SK-N-SH treated with all-trans-retinoic acid at 6 μM for 48 hours (cell line): ENCODE results near the gene CALML5.

Source experiments
- ARNTL ChIP-seq: fragments of 450-650 bp; formaldehyde crosslinking; IDR thresholded peaks from 2 replicates; pipeline ENCODE4 v1.5.0; 2020; ENCODE audit warnings: low read depth, mild to moderate bottlenecking, moderate library complexity, borderline replicate concordance
- BACH2 ChIP-seq: fragments of 250-450 bp; sonication (Bioruptor Pico); IDR thresholded peaks from 2 replicates; pipeline ENCODE4 v1.9.0; 2021; ENCODE audit warnings: mild to moderate bottlenecking, borderline replicate concordance
- ESRRG ChIP-seq: fragments of 250-450 bp; sonication (Bioruptor Pico); IDR thresholded peaks from 2 replicates; pipeline ENCODE4 v1.6.1; 2021; ENCODE audit warnings: mild to moderate bottlenecking
- GLIS3 ChIP-seq: fragments of 250-450 bp; sonication (Bioruptor Pico); IDR thresholded peaks from 2 replicates; pipeline ENCODE4 v1.5.0; 2020; ENCODE audit warnings: mild to moderate bottlenecking, moderate library complexity
- OSR1 ChIP-seq: fragments of 250-450 bp; sonication (Bioruptor Pico); IDR thresholded peaks from 2 replicates; pipeline ENCODE4 v1.8.0; 2022; ENCODE audit warnings: moderate library complexity, mild to moderate bottlenecking, inconsistent platforms
- TCF4 ChIP-seq: fragments of 250-450 bp; sonication (Bioruptor Pico); IDR thresholded peaks from 2 replicates; pipeline ENCODE4 v1.8.0; 2021; ENCODE audit warnings: mild to moderate bottlenecking, moderate library complexity, borderline replicate concordance
- ZFP3 ChIP-seq: fragments of 250-450 bp; sonication (Bioruptor Pico); IDR thresholded peaks from 2 replicates; pipeline ENCODE4 v1.5.0; 2020; ENCODE audit warnings: mild to moderate bottlenecking, moderate library complexity
- ZFP30 ChIP-seq: fragments of 450-650 bp; formaldehyde crosslinking; IDR thresholded peaks from 2 replicates; pipeline ENCODE4 v1.5.0; 2022; ENCODE audit warnings: mild to moderate bottlenecking, moderate library complexity
- ZNF565 ChIP-seq: fragments of 450-650 bp; formaldehyde crosslinking; conservative IDR thresholded peaks from 2 replicates; pipeline ENCODE4 v1.5.0; 2020; ENCODE audit warnings: low read depth, mild to moderate bottlenecking, moderate library complexity
- ZNF8 ChIP-seq: fragments of 450-650 bp; formaldehyde crosslinking; IDR thresholded peaks from 2 replicates; pipeline ENCODE4 v1.5.0; 2020; ENCODE audit warnings: mild to moderate bottlenecking, moderate library complexity
- TF ChIP-seq, protein P1 (sequence below): fragments of 250-450 bp; sonication (Bioruptor Pico); IDR thresholded peaks from 2 replicates; pipeline ENCODE4 v1.5.1; 2020; ENCODE audit warnings: low read depth, mild to moderate bottlenecking, moderate library complexity
- TF ChIP-seq, protein P2 (sequence below): fragments of 250-450 bp; sonication (Bioruptor Pico); IDR thresholded peaks from 2 replicates; pipeline ENCODE4 v1.8.0; 2020; ENCODE audit warnings: mild to moderate bottlenecking, moderate library complexity, borderline replicate concordance
- TF ChIP-seq, protein P3 (sequence below): fragments of 250-450 bp; sonication (Bioruptor Pico); IDR thresholded peaks from 2 replicates; pipeline ENCODE4 v1.8.0; 2021; ENCODE audit warnings: low read depth, mild to moderate bottlenecking, moderate library complexity, borderline replicate concordance

DNA sequence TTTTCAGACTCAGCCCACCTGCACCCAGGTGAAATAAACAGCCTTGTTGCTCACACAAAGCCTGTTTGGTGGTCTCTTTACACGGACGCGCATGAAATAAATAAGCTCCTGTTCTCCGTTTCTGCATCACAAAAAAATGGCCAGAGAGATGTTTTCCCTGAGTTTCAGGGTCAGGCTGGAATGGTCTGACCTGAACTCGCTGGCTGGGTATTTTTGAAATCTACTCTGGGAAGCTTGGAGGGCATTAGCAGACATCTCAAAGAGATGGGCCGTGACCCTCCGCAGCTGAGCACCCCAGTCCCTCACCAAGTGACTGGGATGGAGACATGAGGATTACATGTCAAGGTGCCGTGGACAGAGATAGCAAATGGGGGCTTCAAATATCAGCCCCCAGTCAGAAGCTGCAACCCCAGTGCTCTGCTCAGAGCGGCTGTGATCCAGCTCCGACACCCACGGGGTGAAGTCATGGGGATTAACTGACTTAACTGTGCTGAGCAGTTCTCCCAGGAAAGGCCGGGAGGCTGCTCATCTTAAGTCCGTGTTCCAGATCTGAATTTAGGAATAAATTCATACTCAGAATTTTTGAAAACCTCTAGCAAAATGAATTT is 22.3 kb downstream of the CALML5 start:
- TF ChIP-seq ZNF8: no peak
- TF ChIP-seq, protein P1, sequence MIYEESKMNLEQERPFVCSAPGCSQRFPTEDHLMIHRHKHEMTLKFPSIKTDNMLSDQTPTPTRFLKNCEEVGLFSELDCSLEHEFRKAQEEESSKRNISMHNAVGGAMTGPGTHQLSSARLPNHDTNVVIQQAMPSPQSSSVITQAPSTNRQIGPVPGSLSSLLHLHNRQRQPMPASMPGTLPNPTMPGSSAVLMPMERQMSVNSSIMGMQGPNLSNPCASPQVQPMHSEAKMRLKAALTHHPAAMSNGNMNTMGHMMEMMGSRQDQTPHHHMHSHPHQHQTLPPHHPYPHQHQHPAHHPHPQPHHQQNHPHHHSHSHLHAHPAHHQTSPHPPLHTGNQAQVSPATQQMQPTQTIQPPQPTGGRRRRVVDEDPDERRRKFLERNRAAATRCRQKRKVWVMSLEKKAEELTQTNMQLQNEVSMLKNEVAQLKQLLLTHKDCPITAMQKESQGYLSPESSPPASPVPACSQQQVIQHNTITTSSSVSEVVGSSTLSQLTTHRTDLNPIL (CRISPR knock-in tag): no peak
- no peak for TF ChIP-seq GLIS3 (CRISPR knock-in tag)
- TF ChIP-seq ESRRG (CRISPR knock-in tag): no peak
- TF ChIP-seq ZFP3 (CRISPR knock-in tag): no peak
- TF ChIP-seq, protein P2, sequence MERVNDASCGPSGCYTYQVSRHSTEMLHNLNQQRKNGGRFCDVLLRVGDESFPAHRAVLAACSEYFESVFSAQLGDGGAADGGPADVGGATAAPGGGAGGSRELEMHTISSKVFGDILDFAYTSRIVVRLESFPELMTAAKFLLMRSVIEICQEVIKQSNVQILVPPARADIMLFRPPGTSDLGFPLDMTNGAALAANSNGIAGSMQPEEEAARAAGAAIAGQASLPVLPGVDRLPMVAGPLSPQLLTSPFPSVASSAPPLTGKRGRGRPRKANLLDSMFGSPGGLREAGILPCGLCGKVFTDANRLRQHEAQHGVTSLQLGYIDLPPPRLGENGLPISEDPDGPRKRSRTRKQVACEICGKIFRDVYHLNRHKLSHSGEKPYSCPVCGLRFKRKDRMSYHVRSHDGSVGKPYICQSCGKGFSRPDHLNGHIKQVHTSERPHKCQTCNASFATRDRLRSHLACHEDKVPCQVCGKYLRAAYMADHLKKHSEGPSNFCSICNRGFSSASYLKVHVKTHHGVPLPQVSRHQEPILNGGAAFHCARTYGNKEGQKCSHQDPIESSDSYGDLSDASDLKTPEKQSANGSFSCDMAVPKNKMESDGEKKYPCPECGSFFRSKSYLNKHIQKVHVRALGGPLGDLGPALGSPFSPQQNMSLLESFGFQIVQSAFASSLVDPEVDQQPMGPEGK (CRISPR knock-in tag): no peak
- no peak for TF ChIP-seq ARNTL
- TF ChIP-seq BACH2: no peak
- no peak for TF ChIP-seq ZNF565 (CRISPR knock-in tag)
- no peak for TF ChIP-seq OSR1 (CRISPR knock-in tag)
- TF ChIP-seq TCF4 (CRISPR knock-in tag): no peak
- no peak for TF ChIP-seq ZFP30 (CRISPR knock-in tag)
- TF ChIP-seq, protein P3, sequence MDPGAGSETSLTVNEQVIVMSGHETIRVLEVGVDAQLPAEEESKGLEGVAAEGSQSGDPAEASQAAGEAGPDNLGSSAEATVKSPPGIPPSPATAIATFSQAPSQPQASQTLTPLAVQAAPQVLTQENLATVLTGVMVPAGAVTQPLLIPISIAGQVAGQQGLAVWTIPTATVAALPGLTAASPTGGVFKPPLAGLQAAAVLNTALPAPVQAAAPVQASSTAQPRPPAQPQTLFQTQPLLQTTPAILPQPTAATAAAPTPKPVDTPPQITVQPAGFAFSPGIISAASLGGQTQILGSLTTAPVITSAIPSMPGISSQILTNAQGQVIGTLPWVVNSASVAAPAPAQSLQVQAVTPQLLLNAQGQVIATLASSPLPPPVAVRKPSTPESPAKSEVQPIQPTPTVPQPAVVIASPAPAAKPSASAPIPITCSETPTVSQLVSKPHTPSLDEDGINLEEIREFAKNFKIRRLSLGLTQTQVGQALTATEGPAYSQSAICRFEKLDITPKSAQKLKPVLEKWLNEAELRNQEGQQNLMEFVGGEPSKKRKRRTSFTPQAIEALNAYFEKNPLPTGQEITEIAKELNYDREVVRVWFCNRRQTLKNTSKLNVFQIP: no peak
